IMR-90 (cell line): ENCODE data around the gene COL18A1. TPM values are rescaled to one million over a fixed set of nuclear protein-coding genes. Genes with fewer than 3 reads are reported as not detected.

Source experiments
- ATAC-seq: fragments of 200-7000 bp; cut with Tn5 transposase; 2 replicates; pipeline ENCODE4 v1.9.1; 2020; ENCODE audit warnings: low read depth, mild to moderate bottlenecking, moderate library complexity
- BruUV-seq: library from RNA; stranded (reverse); fragments of 400-500 nt; replicated peaks from 2 replicates; lab custom pipeline; 2021; lab: Mats Ljungman, UMichigan
- CTCF ChIA-PET: fragments of 300-600 bp; formaldehyde crosslinking; extraction: SDS; loops from one replicate; lab custom pipeline; 2021; ENCODE audit warnings: antibody characterized with exemption; lab: Yijun Ruan, JAX
- POLR2A ChIA-PET: fragments of 300-600 bp; sonication (Branson Sonifier 250); formaldehyde crosslinking; loops from one replicate; lab custom pipeline; 2022; ENCODE audit warnings: antibody characterized with exemption; ENCODE audit not compliant: unreplicated experiment; lab: Charles Lee
- DNase-seq: peaks from one replicate; pipeline ENCODE4 v3.0.0; 2013
- H2AFZ ChIP-seq: replicated peaks from 2 replicates; pipeline ENCODE3; 2013; ENCODE audit warnings: low read length, mild to moderate bottlenecking; ENCODE audit not compliant: poor library complexity
- H2AK5ac ChIP-seq: 2 replicates; pipeline ENCODE4 v1.6.1; 2013; ENCODE audit warnings: low read depth, low read length, inconsistent platforms
- H2AK9ac ChIP-seq: replicated peaks from 2 replicates; pipeline ENCODE3; 2013; ENCODE audit warnings: mild to moderate bottlenecking, low read depth, low read length, moderate library complexity; ENCODE audit not compliant: poor library complexity
- H2BK120ac ChIP-seq: 2 replicates; pipeline ENCODE4 v1.6.1; 2013; ENCODE audit warnings: low read depth, low read length, inconsistent platforms
- H2BK15ac ChIP-seq: 3 replicates; pipeline ENCODE4 v1.6.1; 2013; ENCODE audit warnings: low read depth, low read length, inconsistent platforms
- H2BK20ac ChIP-seq: 2 replicates; pipeline ENCODE4 v1.6.1; 2013; ENCODE audit warnings: low read depth, mild to moderate bottlenecking, inconsistent platforms, low read length, moderate library complexity
- H2BK5ac ChIP-seq: 2 replicates; pipeline ENCODE4 v1.6.1; 2013; ENCODE audit warnings: mild to moderate bottlenecking, low read depth, low read length, inconsistent platforms; ENCODE audit not compliant: poor library complexity, severe bottlenecking
- H3K14ac ChIP-seq: replicated peaks from 2 replicates; pipeline ENCODE4 v1.6.1; 2013; ENCODE audit warnings: low read depth, low read length, inconsistent platforms
- H3K18ac ChIP-seq: 2 replicates; pipeline ENCODE4 v1.6.1; 2013; ENCODE audit warnings: low read depth, low read length, control low read depth
- H3K23ac ChIP-seq: 2 replicates; pipeline ENCODE4 v1.6.1; 2013; ENCODE audit warnings: low read depth, low read length, inconsistent platforms
- H3K27ac ChIP-seq: 2 replicates; pipeline ENCODE4 v1.5.1; 2013; ENCODE audit warnings: mild to moderate bottlenecking, control low read depth, low read length; ENCODE audit not compliant: insufficient read depth
- H3K27me3 ChIP-seq: 2 replicates; pipeline ENCODE4 v1.6.1; 2013; ENCODE audit warnings: low read length; ENCODE audit not compliant: control insufficient read depth, insufficient read depth
- H3K36me3 ChIP-seq: 2 replicates; pipeline ENCODE4 v1.6.1; 2013; ENCODE audit warnings: low read length, mixed read lengths; ENCODE audit not compliant: control insufficient read depth, insufficient read depth
- H3K4ac ChIP-seq: 2 replicates; pipeline ENCODE4 v1.6.1; 2013; ENCODE audit warnings: low read depth, low read length, inconsistent platforms
- H3K4me1 ChIP-seq: 2 replicates; pipeline ENCODE4 v1.6.1; 2013; ENCODE audit warnings: low read length, mixed read lengths; ENCODE audit not compliant: control insufficient read depth, insufficient read depth
- H3K4me2 ChIP-seq: 2 replicates; pipeline ENCODE4 v1.6.1; 2013; ENCODE audit warnings: low read depth, mild to moderate bottlenecking, control low read depth, low read length, moderate library complexity
- H3K4me3 ChIP-seq: 2 replicates; pipeline ENCODE4 v1.5.1; 2013; ENCODE audit warnings: low read depth, mild to moderate bottlenecking, control low read depth, low read length, moderate library complexity; ENCODE audit not compliant: insufficient read depth
- H3K56ac ChIP-seq: 2 replicates; pipeline ENCODE4 v1.6.1; 2013; ENCODE audit warnings: low read length, inconsistent platforms; ENCODE audit not compliant: insufficient read depth; ENCODE audit errors: extremely low read depth
- H3K79me1 ChIP-seq, 2 experiments: 2 replicates each; pipeline ENCODE4 v1.6.1; 2013; ENCODE audit warnings: low read length in 2 of 2, inconsistent platforms in 1 of 2, low read depth in 1 of 2
- H3K9ac ChIP-seq: 2 replicates; pipeline ENCODE4 v1.6.1; 2013; ENCODE audit warnings: low read depth, low read length, control low read depth
- H3K9me1 ChIP-seq: 2 replicates; pipeline ENCODE4 v1.6.1; 2013; ENCODE audit warnings: low read length, inconsistent platforms; ENCODE audit not compliant: insufficient read depth
- H3K9me3 ChIP-seq: 2 replicates; pipeline ENCODE4 v1.6.1; 2013; ENCODE audit warnings: low read length; ENCODE audit not compliant: control insufficient read depth, insufficient read depth
- H4K20me1 ChIP-seq: 2 replicates; pipeline ENCODE4 v1.6.1; 2013; ENCODE audit warnings: low read length, inconsistent platforms; ENCODE audit not compliant: insufficient read depth
- H4K5ac ChIP-seq: 2 replicates; pipeline ENCODE4 v1.6.1; 2013; ENCODE audit warnings: mild to moderate bottlenecking, low read depth, low read length, control low read depth
- H4K8ac ChIP-seq, 2 experiments: 2 replicates each; pipeline ENCODE4 v1.6.1; 2013; ENCODE audit warnings: low read depth in 2 of 2, low read length in 2 of 2, control low read depth in 1 of 2, inconsistent platforms in 1 of 2
- H4K91ac ChIP-seq: 2 replicates; pipeline ENCODE4 v1.6.1; 2013; ENCODE audit warnings: low read depth, low read length, inconsistent platforms; ENCODE audit not compliant: insufficient read depth
- BHLHE40 ChIP-seq: fragments of 150-350 bp; IDR thresholded peaks from 2 replicates; pipeline ENCODE4 v1.6.1; 2016; ENCODE audit warnings: mild to moderate bottlenecking, low read depth, low read length
- CTCF ChIP-seq: conservative IDR thresholded peaks from 2 replicates; pipeline ENCODE4 v1.5.1; 2012; ENCODE audit warnings: mild to moderate bottlenecking, low read depth, low read length, improper control_type of control experiment
- MAFK ChIP-seq: IDR thresholded peaks from 2 replicates; pipeline ENCODE4 v1.6.1; 2012; ENCODE audit warnings: low read depth, low read length, improper control_type of control experiment
- MAZ ChIP-seq: IDR thresholded peaks from 2 replicates; pipeline ENCODE4 v1.6.1; 2012; ENCODE audit warnings: low read depth, mild to moderate bottlenecking, low read length, improper control_type of control experiment, moderate library complexity, borderline replicate concordance
- MXI1 ChIP-seq: IDR thresholded peaks from 2 replicates; pipeline ENCODE4 v1.6.1; 2012; ENCODE audit warnings: low read depth, mild to moderate bottlenecking, low read length, moderate library complexity, borderline replicate concordance
- RCOR1 ChIP-seq: IDR thresholded peaks from 2 replicates; pipeline ENCODE4 v1.6.1; 2012; ENCODE audit warnings: mild to moderate bottlenecking, low read length, improper control_type of control experiment; ENCODE audit not compliant: insufficient replicate concordance
- WGBS, 2 experiments: methylation state at CpG; one replicate each; pipeline versions ENCODE4 v1.1.5 to v1.1.7; 2013; ENCODE audit warnings: missing lambda C conversion rate in 2 of 2; ENCODE audit not compliant: insufficient read length in 1 of 2; ENCODE audit errors: extremely low coverage in 2 of 2; 5-methylcytosine and 5-hydroxymethylcytosine counted together
- dilution Hi-C: fragments of 300-500 bp; cut with HindIII; formaldehyde crosslinking; loops from one replicate; pipeline ENCODE4 v1.14.3; 2018; ENCODE audit warnings: low sequenced_read_pairs; ENCODE audit not compliant: unreplicated experiment
- in situ Hi-C: fragments of 300-500 bp; cut with MboI; formaldehyde crosslinking; loops from 3 replicates; pipeline ENCODE4 v1.14.3; 2019; ENCODE audit warnings: low sequenced_read_pairs, inconsistent platforms, mixed read lengths
- intact Hi-C: fragments of 100-400 bp; cut with micrococcal nuclease; formaldehyde crosslinking; loops from 2 replicates; pipeline ENCODE4 v1.10.0; 2022
- polyA plus RNA-seq, 3 experiments: library from polyadenylated mRNA; depleted of rRNA; stranded (reverse); fragments of >200 nt; gene quantifications; 2 replicates each; pipeline ENCODE4 v1.2.3, GENCODE V29; 2012; ENCODE audit warnings: low replicate concordance in 1 of 3
- total RNA-seq: library from RNA; depleted of rRNA; stranded (reverse); fragments of >200 nt; gene quantifications from 2 replicates; pipeline ENCODE4 v1.2.3, GENCODE V29; 2012
- TF ChIP-seq, protein P1 (sequence below): fragments of 150-350 bp; IDR thresholded peaks from 2 replicates; pipeline ENCODE4 v1.6.1; 2017; ENCODE audit warnings: mild to moderate bottlenecking, antibody characterized with exemption, low read length, low read depth
- TF ChIP-seq, protein P2 (sequence below): fragments of 150-350 bp; IDR thresholded peaks from 2 replicates; pipeline ENCODE4 v1.6.1; 2016; ENCODE audit warnings: low read depth, mild to moderate bottlenecking, low read length, moderate library complexity, borderline replicate concordance

Gene COL18A1
- total and polyA plus RNA-seq, 2 of the 4 experiments (the other 2 are of a cell fraction) = 4.3 to 46.7 TPM

- no TSS peak for BruUV-seq
- Histone ChIP-seq H3K56ac (no peak overlapping the region), H3K9me3 (no peaks in the 10 kb centered on the region), H3K4me2 (no peak overlapping the region), H3K9ac (no peak overlapping the region), H3K9me1 (peaks cover 15% of the 10 kb centered on the region), H3K79me1 (0 out of 4 replicates have a peak, but pooled peaks cover 0 to 3% of the 10 kb centered on the region in 2 experiments), H2BK15ac (0 out of 3 replicates have a peak overlapping the region, but pooled peaks have one; percentile 46), H3K27ac (no peak overlapping the region), H2BK5ac (no peak overlapping the region), H4K20me1 (no peaks in the 10 kb centered on the region), H3K36me3 (no peaks in the 10 kb centered on the region), H2AK5ac (peak overlapping the region; percentile 74), H4K5ac (no peak overlapping the region), H3K14ac (no peak overlapping the region), H3K4me3 (no peak overlapping the region), H3K23ac (no peak overlapping the region), H2BK20ac (no peak overlapping the region), H2AFZ (peak overlapping the region; percentile 58), H4K8ac (no peak overlapping the region), H2BK120ac (no peak overlapping the region), H3K4ac (peak overlapping the region; percentile 7; the same call in 1 of the 2 replicates), H2AK9ac (no peak overlapping the region), H3K27me3 (no peaks in the 10 kb centered on the region), H3K18ac (no peak overlapping the region), H3K4me1 (peaks cover 8% of the 10 kb centered on the region), H4K91ac (0 out of 2 replicates have a peak overlapping the region, but pooled peaks have one; percentile 27)
- WGBS, 2 experiments = 88% methylated on average over 6 of the region's 13 CpGs; no CpG with 5 or more reads in 1 of the 2 experiments
- ChIA-PET CTCF (no interaction called here), POLR2A (no interaction called here)
- dilution Hi-C loops (no loop called here), in situ Hi-C loops (no loop called here), intact Hi-C loops (no loop called here)
- no peak for DNase-seq
- no peak for ATAC-seq
- TF ChIP-seq BHLHE40 (no peak), CTCF (no peak), RCOR1 (no peak), MAZ (no peak), MAFK (no peak), MXI1 (no peak)
- TF ChIP-seq, protein P1, sequence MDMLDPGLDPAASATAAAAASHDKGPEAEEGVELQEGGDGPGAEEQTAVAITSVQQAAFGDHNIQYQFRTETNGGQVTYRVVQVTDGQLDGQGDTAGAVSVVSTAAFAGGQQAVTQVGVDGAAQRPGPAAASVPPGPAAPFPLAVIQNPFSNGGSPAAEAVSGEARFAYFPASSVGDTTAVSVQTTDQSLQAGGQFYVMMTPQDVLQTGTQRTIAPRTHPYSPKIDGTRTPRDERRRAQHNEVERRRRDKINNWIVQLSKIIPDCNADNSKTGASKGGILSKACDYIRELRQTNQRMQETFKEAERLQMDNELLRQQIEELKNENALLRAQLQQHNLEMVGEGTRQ = no peak
- TF ChIP-seq, protein P2, sequence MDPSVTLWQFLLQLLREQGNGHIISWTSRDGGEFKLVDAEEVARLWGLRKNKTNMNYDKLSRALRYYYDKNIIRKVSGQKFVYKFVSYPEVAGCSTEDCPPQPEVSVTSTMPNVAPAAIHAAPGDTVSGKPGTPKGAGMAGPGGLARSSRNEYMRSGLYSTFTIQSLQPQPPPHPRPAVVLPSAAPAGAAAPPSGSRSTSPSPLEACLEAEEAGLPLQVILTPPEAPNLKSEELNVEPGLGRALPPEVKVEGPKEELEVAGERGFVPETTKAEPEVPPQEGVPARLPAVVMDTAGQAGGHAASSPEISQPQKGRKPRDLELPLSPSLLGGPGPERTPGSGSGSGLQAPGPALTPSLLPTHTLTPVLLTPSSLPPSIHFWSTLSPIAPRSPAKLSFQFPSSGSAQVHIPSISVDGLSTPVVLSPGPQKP = no peak
Measured at GRCh38 chr21:45358711-45359310, 46.2 kb upstream of the COL18A1 start.
